Stimulated activated CD8-positive, alpha-beta memory T cell treated with anti-CD3 and anti-CD28 coated beads, Interleukin-7, amount 100 ng/mL, for 1 hour (primary cell): ENCODE measurements around the gene CCDC157.
"Not testable (repeated sequence)": the region's sequence is repeated elsewhere in the genome, so short reads cannot be mapped to it uniquely, and the experiment has no call there.

Experiments
- DNase-seq, 2 donors: peaks; one replicate each; pipeline ENCODE4 v3.0.0-alpha.2; 2020; ENCODE audit warnings: low read depth in 2 of 2

CCDC157 gene

DNA sequence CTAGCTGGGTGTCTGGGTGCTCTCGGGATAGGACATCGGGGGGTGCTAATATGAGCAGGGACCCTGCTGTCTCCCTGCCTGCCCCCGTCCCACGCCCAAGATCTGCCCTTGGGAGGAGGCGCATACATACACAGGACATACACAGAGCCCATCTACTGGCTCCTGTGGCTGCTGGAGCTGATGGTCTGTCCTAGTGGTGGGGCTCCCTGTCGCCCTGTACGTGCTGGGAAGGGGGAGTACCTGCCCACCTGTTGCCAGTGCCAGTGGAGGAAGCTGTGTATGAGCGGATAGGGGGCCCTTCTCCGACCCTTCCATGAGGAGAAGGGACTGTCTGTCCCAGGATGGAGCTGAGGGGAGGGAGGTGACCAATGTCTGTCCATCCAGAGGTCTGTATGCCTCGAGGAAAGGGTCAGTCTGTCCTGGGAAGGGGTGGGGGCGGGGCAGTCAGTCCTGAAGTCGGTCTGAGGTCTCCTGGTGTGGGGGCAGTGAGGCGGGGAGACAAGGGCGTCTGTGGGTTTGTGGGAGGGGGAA is 31.0 kb upstream of the CCDC157 start:
- DNase-seq = no peak

DNA sequence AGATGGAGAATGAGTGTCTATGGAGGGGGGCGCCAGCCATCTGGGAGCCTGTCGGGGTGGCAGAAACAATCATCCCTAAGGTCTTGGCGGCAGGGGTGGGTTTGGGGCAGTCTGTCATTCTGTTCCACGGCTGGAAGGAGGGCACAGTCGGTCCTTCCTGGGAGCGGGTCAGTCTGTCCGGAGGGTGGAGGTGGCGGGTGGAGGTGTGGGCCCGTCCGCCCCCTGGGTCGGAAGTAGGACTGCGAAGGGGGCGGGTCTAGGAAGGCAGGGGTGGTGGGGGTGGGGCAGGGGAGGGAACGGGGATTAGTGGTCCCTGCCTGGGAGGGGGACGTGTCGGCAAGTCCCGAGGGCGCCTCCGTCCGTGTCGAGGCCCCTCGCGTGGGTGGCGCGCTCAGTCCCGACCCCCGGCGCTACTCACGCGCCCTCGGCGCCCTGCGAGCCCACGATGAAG is 30.5 kb upstream of the CCDC157 start:
- DNase-seq = no peak

DNA sequence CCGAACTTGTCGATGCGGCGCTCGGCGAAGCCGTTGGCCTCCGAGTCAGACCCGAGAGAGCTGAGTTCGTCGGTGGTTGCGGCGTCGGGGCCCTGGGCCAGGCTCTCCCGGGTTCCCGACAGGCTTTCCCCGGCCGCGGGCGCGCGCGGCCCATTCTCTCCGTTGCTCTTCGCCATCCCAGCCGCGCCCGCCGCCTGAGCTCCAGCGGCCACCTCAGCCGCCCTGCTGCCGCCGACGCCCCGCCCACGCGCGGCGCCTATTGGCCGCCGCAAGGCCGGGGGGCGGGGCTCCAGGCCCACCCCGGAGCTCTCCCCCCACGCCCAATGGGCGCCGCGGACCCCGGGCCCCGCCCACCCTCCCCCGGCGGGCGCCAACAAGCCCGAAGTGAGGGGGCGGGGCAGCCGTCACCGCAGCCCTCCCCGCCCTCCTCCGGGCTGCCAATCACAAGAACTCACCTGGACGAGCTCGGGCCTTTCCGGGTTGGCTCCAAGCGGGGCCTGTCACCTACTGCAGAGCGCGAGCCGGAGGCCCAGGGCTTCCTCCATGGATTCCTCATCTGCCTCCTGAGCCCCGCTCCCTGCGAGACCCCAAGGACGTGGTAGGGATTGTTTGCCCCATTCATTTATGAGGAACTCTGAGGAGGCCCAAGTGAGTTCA is 30.0 kb upstream of the CCDC157 start, which contains the start of gene TBC1D10A:
TBC1D10A (minus strand) TSS at position 236 of the 657 bp plus-strand sequence; CDS start at position 176, 60 bp downstream.
- peak; percentile 83 for DNase-seq

DNA sequence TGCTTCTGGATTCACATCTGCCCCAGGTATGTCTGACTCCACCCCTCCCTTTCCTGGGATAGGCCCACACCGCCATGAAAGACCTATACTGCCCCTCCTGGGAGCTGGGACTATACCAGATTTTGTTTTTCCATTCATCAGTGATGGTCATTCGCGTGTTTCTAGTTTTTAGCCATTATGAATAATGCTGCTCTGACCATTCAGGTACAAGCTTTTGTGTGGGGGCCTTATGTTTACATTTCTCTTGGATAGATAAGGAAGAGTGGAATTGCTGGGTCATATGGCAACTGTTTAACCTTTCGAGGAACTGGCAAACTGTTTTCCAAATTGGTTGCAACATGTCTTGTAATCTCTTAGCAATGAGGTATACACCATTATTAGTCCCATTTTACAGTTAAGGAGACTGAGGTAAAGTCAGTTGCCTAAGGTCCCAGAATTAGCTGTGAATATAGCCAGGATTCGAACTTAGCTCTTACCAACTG is 28.9 kb upstream of the CCDC157 start:
- no peak for DNase-seq

DNA sequence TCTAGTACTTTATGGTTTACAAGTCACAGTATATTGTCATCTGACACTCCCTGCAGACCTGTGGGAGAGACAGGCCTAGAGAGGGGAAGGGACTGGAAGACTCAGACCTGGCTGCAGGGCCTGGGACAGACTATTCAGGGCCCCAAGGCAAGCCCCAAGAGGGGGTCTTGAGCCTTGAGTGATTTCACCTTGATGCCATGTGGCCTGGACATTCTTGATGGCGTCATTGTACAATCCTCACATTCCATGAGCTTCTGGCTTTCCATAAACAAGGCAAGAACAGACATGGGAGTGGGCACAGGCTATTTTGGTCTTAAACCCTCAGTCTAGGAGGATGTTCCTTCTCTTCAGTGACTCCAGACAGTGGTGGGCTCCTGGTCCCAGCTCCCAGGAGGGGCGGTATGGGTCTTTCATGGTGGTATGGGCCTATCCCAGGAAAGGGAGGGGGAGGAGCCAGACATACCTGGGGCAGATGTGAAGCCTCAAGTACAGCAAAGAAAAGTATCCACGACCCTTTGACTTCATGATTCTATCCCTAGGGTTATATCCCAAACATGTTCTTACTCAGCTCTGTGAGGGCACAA is 28.2 kb upstream of the CCDC157 start:
- no peak for DNase-seq

DNA sequence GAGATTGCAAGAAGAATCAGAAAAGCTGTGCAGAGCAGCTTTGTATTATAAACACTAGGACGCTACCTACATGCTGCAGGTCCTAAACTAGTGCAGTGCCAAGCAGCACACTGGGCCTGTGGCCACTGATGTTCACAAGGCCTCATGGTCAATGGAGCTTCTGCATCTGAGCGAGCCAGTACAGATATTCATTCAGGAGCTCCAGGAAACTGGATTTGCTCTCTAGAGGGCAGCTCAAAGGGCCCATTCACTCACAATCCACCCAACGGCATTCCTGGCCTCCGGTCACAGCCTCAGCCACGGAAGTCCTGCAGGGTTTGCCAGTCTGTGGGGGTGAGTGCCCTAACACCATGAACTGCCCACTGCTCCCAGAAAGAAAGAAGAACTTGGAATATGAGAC is 24.3 kb upstream of the CCDC157 start:
- no peak for DNase-seq

DNA sequence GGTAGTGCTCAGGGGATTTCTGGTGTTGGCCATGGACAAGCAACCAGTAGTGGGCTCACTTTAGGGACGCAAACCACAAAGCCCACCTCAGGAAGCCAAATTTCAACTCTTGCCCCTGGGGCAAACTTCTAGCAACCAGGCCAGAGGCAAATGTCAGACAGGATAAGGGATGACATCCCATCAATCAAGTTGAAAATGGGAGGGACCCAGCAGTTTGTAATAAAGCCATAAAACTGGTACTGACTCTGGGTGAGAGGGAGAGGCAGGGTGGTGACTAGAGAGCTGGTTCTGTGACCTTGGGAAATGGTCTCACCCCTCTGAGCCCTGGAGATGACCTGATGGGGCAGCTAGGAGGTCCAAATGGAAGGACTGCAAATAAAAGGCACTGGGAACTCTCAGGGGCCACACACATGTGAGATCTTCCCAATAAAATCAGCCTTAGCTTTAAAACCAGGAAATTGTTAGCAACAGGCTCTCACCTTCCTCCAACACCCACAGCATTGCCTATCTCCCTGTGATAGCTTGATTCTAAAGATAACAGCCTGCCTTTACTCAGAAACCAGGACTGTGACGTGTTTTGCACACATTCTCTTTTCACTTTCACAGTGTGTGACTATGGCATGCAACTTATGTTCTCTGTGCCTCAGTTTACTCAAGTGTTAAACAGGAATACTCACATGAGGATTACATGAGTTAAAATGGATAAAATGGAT is 23.7 kb upstream of the CCDC157 start:
- DNase-seq = no peak

DNA sequence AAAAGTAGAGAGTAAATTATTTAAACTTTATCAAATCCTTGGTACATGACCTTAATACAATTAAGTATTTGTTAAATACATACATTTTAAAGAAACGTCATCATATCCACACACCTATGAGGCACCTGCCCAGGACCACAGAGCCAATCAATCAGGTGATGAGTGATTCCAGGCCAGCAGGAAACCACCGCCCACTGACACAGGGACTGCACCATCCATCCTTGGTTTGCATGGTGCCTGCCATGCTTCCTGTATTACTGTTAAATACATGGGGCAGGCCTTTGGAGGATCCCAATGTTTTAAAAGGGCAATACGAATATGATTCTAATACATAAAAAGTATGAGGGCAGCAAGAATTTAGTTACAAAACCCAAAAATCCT is 23.1 kb upstream of the CCDC157 start:
- no peak for DNase-seq

DNA sequence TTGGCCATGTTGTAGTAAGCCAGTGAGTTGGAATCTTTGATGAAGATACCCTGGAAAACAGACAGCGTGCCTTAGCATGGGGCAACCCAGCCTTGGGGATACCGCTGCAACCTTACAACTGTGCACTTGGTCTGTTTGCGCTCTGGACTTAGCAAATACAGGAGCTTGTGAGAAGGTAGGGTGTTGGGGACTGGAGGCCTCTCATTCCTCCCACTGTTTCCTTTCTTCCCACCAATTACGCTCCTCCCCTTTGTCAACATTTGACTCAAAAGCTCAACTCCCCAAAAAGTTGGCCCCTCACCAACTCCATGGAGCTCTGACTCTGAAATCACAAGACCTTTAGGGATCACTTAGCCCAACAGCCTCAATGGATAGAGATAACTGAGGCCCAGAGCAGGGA is 22.2 kb upstream of the CCDC157 start:
- no peak for DNase-seq

DNA sequence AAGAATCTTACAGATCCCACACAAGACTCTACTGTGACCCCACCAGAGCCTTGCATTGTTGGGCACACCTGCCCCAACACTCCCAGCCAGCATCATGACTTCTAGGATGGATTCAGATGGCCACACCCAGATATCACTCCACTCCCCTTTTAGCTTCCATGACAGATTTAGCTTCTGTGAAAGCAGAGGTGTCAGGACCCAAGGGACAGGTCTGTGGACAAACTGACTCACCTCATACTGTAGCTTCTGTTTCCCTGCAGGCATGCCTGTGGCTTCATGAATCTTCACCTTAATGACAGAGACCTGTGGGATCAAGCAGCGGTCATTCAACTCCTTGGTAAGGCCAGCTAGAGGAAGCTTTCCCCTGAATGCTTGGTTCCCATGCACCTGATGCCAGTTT is 21.6 kb upstream of the CCDC157 start:
- DNase-seq = no peak

DNA sequence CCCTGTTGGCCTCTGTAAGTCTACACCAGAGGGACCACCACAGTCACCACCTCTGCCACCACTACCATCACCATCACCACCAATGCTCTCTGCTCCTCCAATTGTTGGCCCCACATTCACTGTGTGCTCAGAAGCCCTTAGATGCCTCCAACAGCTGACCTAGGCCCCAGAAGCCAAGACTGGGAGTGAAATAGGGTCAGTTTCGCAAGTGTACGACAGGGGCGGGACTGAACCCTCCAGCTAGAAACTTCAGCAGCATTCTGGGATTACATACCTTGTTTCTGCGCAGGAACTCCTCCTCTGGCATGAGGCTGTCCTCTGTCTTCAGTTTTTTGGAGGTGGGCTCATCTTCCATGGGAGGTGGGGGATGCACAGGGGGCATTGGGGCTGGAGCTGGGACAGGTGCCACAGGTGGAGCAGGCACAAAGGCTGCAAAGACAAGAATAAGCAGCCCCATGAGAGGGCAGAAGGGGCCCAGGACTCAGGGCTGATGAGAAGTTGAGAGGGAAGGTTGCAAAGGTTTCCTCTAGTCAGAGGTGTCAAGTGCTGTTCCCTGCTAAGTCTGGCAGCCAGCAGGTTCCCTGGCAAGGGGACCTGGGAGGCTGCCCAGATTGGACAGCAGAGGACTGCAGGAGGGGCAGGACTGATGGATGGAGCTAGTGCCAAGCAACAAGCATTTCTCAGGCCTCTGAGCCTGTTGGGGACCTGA is 19.9 kb upstream of the CCDC157 start:
- no peak for DNase-seq

DNA sequence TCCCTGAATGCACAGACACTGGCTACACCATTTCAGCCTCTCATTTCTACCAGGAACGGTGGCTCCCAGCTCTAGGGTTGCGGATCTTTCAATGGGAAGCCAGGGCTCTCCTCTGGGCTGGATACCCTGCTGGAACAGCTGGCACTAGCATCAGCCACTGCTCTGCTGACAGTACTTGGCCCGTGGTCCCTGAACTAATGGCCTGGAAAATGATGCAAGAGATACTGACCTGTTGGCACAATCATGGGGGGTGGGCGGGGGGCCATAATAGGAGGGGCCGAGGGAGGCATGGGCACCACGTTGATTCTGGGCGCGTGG is 19.4 kb upstream of the CCDC157 start:
- no peak for DNase-seq

DNA sequence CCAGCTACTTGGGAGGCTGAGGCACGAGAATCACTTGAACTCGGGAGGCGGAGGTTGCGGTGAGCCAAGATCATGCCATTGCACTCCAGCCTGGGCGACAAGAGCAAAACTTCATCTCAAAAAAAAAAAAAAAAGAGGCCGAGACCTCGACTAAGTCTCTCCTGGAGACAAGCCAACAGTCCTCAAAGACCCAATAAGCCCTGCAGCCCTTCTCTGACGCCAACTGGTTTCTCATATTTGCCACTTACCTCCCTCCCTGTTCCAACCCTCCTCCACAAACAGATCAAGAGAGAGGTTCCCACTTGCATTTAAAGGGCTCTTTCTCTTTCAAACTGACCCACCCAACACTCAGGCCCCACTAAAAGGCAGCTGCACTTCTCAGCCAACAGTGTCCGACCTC is 18.5 kb upstream of the CCDC157 start:
- DNase-seq = not testable (repeated sequence)

DNA sequence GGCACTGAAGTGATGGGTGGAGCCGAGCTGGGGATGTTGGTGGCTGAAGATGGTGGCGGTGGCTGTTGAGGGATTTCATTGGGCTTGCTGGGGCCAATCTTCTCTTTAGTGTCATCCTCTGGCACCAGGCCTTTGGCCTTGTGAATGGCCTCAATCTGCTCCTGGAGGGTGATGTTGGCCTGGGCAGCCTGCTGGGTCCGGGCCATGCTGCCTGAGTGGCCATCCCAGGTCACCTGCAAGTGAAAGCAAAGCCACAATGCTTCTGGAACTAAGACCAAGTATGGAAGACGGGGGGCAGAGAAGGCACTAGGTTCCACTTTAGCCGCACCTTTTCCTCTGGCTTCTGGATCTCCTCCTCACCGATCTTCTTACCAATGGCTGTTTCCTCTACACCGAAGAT is 18.0 kb upstream of the CCDC157 start:
- DNase-seq = no peak

DNA sequence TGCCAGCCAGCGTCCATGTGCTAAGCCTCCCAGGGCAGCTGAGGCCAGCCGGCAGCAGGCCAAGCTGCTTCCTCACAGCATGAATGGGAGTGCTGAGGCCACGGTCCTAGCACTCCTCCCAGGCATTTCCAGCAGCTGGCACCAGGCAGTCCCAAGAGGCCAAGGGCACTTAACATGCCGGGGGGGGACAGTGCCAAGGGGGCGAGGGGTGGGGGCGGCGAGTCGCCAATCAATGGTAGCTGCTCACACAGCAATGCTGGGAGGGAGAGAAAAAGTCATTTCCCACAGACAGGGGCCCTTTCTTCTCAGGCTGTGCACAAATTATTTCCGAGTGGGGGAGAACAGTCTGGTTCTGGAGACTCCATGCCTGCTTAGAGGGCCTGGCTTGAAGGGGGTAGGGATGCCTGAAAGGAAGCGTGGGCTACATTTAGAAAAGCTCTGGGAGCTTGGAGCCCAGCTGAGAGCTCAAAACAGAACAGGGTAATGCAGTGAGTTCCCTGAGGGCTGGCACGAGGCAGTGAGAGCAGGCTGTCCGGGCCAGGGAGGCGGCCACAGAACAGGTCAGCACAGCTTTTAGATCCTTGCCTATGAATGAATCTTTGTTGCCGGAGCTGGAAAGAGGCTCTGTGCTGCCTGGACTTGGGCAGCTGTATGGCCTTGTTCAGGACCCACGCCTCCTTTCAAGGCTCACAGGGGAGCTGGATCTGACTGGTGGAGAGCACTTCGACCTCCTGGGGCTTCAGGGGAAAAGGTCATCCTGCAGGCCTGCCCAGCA is 15.7 kb upstream of the CCDC157 start:
- no peak for DNase-seq

DNA sequence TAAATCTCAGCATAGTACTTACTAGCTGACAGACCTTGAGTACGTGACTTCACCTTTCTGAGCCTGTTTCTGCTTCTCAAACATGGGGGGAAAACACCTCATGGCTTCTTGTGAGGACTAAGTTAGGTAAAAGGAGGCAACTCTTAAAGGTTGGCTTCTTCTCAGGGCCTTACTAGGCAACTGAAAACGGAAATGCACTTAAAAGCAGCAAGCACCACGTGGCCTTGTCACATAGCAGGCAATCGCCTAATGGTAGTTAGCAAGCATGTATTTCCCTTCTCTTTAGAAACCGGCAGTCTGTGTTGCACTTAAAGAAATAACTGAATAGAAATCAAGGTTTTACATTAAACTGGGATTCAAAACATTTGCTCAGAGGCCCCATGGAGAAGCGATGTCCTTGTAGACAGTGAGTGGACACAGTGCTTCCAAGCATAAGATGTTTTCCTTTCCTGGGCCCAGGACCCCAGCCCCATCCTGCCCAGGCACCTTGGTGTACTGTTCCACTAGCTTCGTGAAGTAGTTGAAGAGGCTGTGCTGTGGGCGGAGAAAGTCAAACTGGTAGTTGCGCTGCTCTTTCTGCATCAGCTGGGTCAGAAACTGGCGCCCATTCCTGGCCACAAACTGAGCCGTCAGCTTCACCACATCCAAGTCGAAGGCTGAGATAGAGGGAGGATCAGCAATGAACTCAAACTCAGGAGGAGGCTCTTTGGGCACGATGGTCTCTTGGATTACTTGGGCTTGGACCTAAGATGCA is 12.2 kb upstream of the CCDC157 start:
- no peak for DNase-seq

DNA sequence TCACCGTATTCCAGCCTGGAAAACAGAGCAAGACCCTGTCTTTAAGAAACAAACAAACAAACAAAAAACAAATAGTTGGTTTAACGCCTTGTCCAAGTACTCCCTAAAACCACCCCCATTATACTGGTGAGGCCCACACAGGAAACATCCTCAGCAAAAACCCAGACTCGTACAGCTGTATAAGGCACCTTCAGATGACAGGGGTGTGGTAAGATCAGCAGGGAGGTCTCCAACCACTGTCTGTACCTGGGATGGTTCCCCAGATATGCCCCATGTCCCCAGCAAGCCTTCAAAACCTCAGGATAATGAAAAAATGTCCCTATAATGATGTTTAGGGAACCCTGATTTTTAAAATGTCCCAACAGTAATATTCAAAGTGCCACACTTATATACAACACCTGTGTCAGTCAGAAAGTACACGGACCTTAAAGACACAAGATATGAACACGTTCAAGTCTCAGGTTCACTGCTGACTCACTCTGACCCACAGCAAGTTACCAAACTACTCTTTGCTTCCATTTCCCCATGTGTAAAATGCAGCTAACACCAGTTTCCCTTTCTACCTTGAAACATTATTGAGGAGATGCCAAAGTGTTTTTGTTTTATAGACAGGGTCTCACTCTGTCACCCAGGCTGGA is 9.4 kb upstream of the CCDC157 start:
- DNase-seq = no peak

DNA sequence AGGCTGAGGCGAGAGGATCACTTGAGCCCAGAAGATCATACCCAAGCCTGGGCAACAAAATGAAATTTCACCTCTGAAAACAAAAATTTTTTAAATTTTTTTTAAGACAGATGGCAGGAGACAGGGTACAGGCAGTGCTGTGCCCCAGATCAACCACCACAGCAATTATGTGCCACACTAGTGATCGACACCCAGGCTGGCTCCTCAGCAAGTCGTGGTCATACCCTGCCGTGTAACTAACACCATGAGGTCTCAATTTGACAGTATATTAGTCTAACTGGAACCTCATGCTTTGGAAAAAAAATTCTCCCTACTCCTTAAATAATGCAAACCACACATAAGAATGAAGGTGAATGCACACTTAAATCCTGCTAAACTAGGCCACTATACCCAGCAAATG is 8.4 kb upstream of the CCDC157 start:
- no peak for DNase-seq

DNA sequence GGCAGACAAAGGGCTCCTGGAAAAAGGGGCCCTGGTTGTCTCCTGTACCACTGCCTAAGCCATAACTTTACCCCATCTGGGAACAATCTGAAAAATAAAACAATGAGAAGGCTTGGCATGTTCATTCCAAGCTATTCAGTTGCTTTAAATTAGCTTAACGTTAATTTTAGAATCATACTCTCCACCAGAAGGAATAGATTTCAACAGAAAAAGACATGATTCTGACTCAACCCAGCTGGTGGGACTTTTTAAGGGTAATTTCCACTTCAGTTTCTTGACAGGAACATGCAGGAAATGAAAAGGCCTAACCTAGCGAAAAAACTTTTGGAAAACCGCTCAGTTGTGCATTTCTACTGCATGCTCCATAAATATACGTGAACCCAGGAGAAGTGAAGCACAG is 8.0 kb upstream of the CCDC157 start:
- no peak for DNase-seq

DNA sequence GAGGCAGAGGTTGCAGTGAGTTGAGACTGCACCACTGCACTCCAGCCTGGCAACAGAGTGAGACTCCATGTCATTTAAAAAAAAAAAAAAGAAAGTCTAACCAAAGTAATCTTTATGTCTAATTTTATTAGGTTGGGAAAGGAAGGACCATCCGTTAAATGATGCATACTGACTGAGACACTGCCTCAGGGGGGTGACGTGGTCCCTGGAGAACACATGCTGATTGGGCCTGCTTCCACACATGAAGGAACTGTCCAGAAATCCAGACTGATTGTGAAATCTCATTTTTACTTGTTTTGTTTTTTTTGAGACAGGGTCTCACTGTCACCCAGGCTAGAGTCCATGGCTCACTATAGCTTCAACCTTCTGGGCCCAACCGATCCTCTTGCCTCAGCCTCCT is 5.6 kb upstream of the CCDC157 start:
- DNase-seq = no peak
